ENCODE data around the gene GPC5.

The GPC5 gene

GRCh38 chr13:92566767-92567166, 1168.3 kb downstream of the GPC5 start:
- Mint-ChIP-seq H3K27ac (no peak overlapping the region), H3K36me3 (no peaks in the 10 kb centered on the region), H3K4me3 (no peak overlapping the region), H3K4me1 (no peaks in the 10 kb centered on the region), H3K27me3 (no peaks in the 10 kb centered on the region), H3K9me3 (peaks cover 3% of the 10 kb centered on the region)
- ATAC-seq (ENCODE audit: low read depth) (no peak), DNase-seq (ENCODE audit: low spot score in 2 of 2) (no peak)

- DNase-seq (ENCODE audit: low spot score in 2 of 2) (no peak), ATAC-seq (ENCODE audit: low read depth) (no peak)
- Mint-ChIP-seq H3K27me3 (no peaks in the 10 kb centered on the region), H3K36me3 (no peaks in the 10 kb centered on the region), H3K27ac (no peak overlapping the region), H3K4me3 (no peak overlapping the region), H3K9me3 (no peaks in the 10 kb centered on the region), H3K4me1 (no peaks in the 10 kb centered on the region)
These were observed 1173.8 kb downstream of the GPC5 start for GRCh38 chr13:92572190-92572589.

GRCh38 chr13:92573467-92574057, 1175.1 kb downstream of the GPC5 start:
- no peak overlapping the region for H3K4me3 Mint-ChIP-seq
- ATAC-seq (ENCODE audit: low read depth), result no peak

GRCh38 chr13:92574499-92574898, 1176.1 kb downstream of the GPC5 start:
- ATAC-seq (ENCODE audit: low read depth) (no peak), DNase-seq (ENCODE audit: low spot score in 2 of 2) (no peak)
- H3K36me3 Mint-ChIP-seq, result no peaks in the 10 kb centered on the region
- H3K27ac Mint-ChIP-seq, result no peak overlapping the region
- no peaks in the 10 kb centered on the region for H3K27me3 Mint-ChIP-seq
- no peaks in the 10 kb centered on the region for H3K4me1 Mint-ChIP-seq
- no peaks in the 10 kb centered on the region for H3K9me3 Mint-ChIP-seq
- H3K4me3 Mint-ChIP-seq, result no peak overlapping the region

More at GRCh38 chr13:92573467-92574057, 1175.1 kb downstream of the GPC5 start:
- Mint-ChIP-seq H3K27me3 (no peaks in the 10 kb centered on the region), H3K9me3 (no peaks in the 10 kb centered on the region), H3K36me3 (no peaks in the 10 kb centered on the region), H3K27ac (no peak overlapping the region), H3K4me1 (no peaks in the 10 kb centered on the region)
- DNase-seq (ENCODE audit: low spot score in 2 of 2), result no peak

- H3K4me1 Mint-ChIP-seq, result no peaks in the 10 kb centered on the region
- ATAC-seq (ENCODE audit: low read depth) (no peak), DNase-seq (ENCODE audit: low spot score in 2 of 2) (no peak)
- no peaks in the 10 kb centered on the region for H3K27me3 Mint-ChIP-seq
- H3K36me3 Mint-ChIP-seq, result no peaks in the 10 kb centered on the region
- no peaks in the 10 kb centered on the region for H3K9me3 Mint-ChIP-seq
- no peak overlapping the region for H3K27ac Mint-ChIP-seq
- H3K4me3 Mint-ChIP-seq, result no peak overlapping the region
These were observed 1177.4 kb downstream of the GPC5 start for GRCh38 chr13:92575777-92576176.

- ATAC-seq (ENCODE audit: low read depth) (no peak), DNase-seq (ENCODE audit: low spot score in 2 of 2) (no peak)
- H3K4me1 Mint-ChIP-seq, result no peaks in the 10 kb centered on the region
- no peaks in the 10 kb centered on the region for H3K36me3 Mint-ChIP-seq
- H3K4me3 Mint-ChIP-seq, result no peak overlapping the region
- no peaks in the 10 kb centered on the region for H3K27me3 Mint-ChIP-seq
- H3K9me3 Mint-ChIP-seq, result peaks cover 6% of the 10 kb centered on the region
- H3K27ac Mint-ChIP-seq, result no peak overlapping the region
These were observed 1179.9 kb downstream of the GPC5 start for GRCh38 chr13:92578358-92578757.

GRCh38 chr13:92589955-92590354, 1191.5 kb downstream of the GPC5 start:
- H3K27ac Mint-ChIP-seq, result no peak overlapping the region
- H3K4me1 Mint-ChIP-seq, result no peaks in the 10 kb centered on the region
- H3K4me3 Mint-ChIP-seq, result no peak overlapping the region
- H3K36me3 Mint-ChIP-seq, result no peaks in the 10 kb centered on the region
- H3K27me3 Mint-ChIP-seq, result no peaks in the 10 kb centered on the region
- ATAC-seq (ENCODE audit: low read depth) (no peak), DNase-seq (ENCODE audit: low spot score in 2 of 2) (no peak)
- H3K9me3 Mint-ChIP-seq, result peaks cover 9% of the 10 kb centered on the region

- Mint-ChIP-seq H3K36me3 (no peaks in the 10 kb centered on the region), H3K27ac (no peak overlapping the region), H3K27me3 (no peaks in the 10 kb centered on the region), H3K4me1 (no peaks in the 10 kb centered on the region), H3K4me3 (no peak overlapping the region), H3K9me3 (peaks cover 9% of the 10 kb centered on the region)
- ATAC-seq (ENCODE audit: low read depth) (no peak), DNase-seq (ENCODE audit: low spot score in 2 of 2) (no peak)
These were observed 1192.1 kb downstream of the GPC5 start for GRCh38 chr13:92590503-92590908.

- ATAC-seq (ENCODE audit: low read depth) (no peak), DNase-seq (ENCODE audit: low spot score in 2 of 2) (no peak)
- no peak overlapping the region for H3K4me3 Mint-ChIP-seq
- peaks cover 9% of the 10 kb centered on the region for H3K9me3 Mint-ChIP-seq
- H3K36me3 Mint-ChIP-seq, result no peaks in the 10 kb centered on the region
- no peaks in the 10 kb centered on the region for H3K27me3 Mint-ChIP-seq
- H3K4me1 Mint-ChIP-seq, result no peaks in the 10 kb centered on the region
- no peak overlapping the region for H3K27ac Mint-ChIP-seq
These were observed 1192.7 kb downstream of the GPC5 start for GRCh38 chr13:92591117-92591516.

GRCh38 chr13:92592757-92593156, 1194.3 kb downstream of the GPC5 start:
- no peak overlapping the region for H3K4me3 Mint-ChIP-seq
- peaks cover 9% of the 10 kb centered on the region for H3K9me3 Mint-ChIP-seq
- H3K27ac Mint-ChIP-seq, result no peak overlapping the region
- no peaks in the 10 kb centered on the region for H3K4me1 Mint-ChIP-seq
- ATAC-seq (ENCODE audit: low read depth) (no peak), DNase-seq (ENCODE audit: low spot score in 2 of 2) (no peak)
- no peaks in the 10 kb centered on the region for H3K27me3 Mint-ChIP-seq
- H3K36me3 Mint-ChIP-seq, result no peaks in the 10 kb centered on the region

GRCh38 chr13:92602560-92602959, 1204.1 kb downstream of the GPC5 start:
- Mint-ChIP-seq H3K4me3 (no peak overlapping the region), H3K9me3 (peaks cover 6% of the 10 kb centered on the region)
- ATAC-seq (ENCODE audit: low read depth), result no peak

GRCh38 chr13:92609376-92609775, 1211.0 kb downstream of the GPC5 start:
- no peaks in the 10 kb centered on the region for H3K4me1 Mint-ChIP-seq
- H3K27me3 Mint-ChIP-seq, result no peaks in the 10 kb centered on the region
- ATAC-seq (ENCODE audit: low read depth) (no peak), DNase-seq (ENCODE audit: low spot score in 2 of 2) (no peak)
- H3K27ac Mint-ChIP-seq, result no peak overlapping the region
- no peaks in the 10 kb centered on the region for H3K9me3 Mint-ChIP-seq
- H3K36me3 Mint-ChIP-seq, result no peaks in the 10 kb centered on the region
- H3K4me3 Mint-ChIP-seq, result no peak overlapping the region

More at GRCh38 chr13:92602560-92602959, 1204.1 kb downstream of the GPC5 start:
- H3K27ac Mint-ChIP-seq, result no peak overlapping the region
- DNase-seq (ENCODE audit: low spot score in 2 of 2), result no peak
- H3K36me3 Mint-ChIP-seq, result peaks cover 1% of the 10 kb centered on the region
- H3K27me3 Mint-ChIP-seq, result no peaks in the 10 kb centered on the region
- no peaks in the 10 kb centered on the region for H3K4me1 Mint-ChIP-seq

- Mint-ChIP-seq H3K27me3 (no peaks in the 10 kb centered on the region), H3K36me3 (no peaks in the 10 kb centered on the region), H3K9me3 (peaks cover 4% of the 10 kb centered on the region), H3K27ac (no peak overlapping the region), H3K4me1 (no peaks in the 10 kb centered on the region), H3K4me3 (no peak overlapping the region)
- DNase-seq (ENCODE audit: low spot score in 2 of 2) (no peak), ATAC-seq (ENCODE audit: low read depth) (no peak)
These were observed 1214.5 kb downstream of the GPC5 start for GRCh38 chr13:92612892-92613291.

GRCh38 chr13:92613921-92614320, 1215.5 kb downstream of the GPC5 start:
- no peak overlapping the region for H3K27ac Mint-ChIP-seq
- H3K4me1 Mint-ChIP-seq, result no peaks in the 10 kb centered on the region
- DNase-seq (ENCODE audit: low spot score in 2 of 2) (no peak), ATAC-seq (ENCODE audit: low read depth) (no peak)
- no peak overlapping the region for H3K4me3 Mint-ChIP-seq
- H3K36me3 Mint-ChIP-seq, result no peaks in the 10 kb centered on the region
- peaks cover 4% of the 10 kb centered on the region for H3K9me3 Mint-ChIP-seq
- H3K27me3 Mint-ChIP-seq, result no peaks in the 10 kb centered on the region

- Mint-ChIP-seq H3K27ac (no peak overlapping the region), H3K36me3 (no peaks in the 10 kb centered on the region), H3K4me3 (no peak overlapping the region)
These were observed 1223.6 kb downstream of the GPC5 start for GRCh38 chr13:92621985-92622384.

More at GRCh38 chr13:92621985-92622384, 1223.6 kb downstream of the GPC5 start:
- no peaks in the 10 kb centered on the region for H3K4me1 Mint-ChIP-seq
- H3K9me3 Mint-ChIP-seq, result peaks cover 4% of the 10 kb centered on the region
- H3K27me3 Mint-ChIP-seq, result no peaks in the 10 kb centered on the region
- DNase-seq (ENCODE audit: low spot score in 2 of 2) (no peak), ATAC-seq (ENCODE audit: low read depth) (no peak)
